ENCODE results near the gene FAM13C. TPM values are rescaled to one million over a fixed set of nuclear protein-coding genes. Genes with fewer than 3 reads are reported as not detected.

FAM13C gene
- total RNA-seq, 1 donor from 2014 or later = 10.7 TPM

DNA sequence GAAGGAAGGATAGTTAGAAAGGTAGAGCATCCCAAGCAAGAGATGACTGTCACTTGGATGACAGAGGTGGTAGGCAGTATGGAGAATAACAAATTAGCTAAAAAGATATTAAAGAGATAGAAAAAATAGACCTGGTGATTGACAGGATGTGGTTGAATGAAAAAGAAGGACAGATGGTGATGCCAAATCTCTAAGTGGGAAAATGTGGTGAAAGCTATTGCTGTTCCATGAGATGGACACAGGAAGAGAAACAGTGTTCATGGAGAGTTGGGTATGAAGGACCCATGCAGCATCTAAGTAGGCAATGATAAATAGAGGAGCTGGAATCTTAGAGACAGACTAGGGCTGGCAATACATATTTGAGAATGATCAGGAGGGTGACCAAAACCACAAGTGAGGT is 30.7 kb downstream of the FAM13C start:
- TF ChIP-seq, protein P1, sequence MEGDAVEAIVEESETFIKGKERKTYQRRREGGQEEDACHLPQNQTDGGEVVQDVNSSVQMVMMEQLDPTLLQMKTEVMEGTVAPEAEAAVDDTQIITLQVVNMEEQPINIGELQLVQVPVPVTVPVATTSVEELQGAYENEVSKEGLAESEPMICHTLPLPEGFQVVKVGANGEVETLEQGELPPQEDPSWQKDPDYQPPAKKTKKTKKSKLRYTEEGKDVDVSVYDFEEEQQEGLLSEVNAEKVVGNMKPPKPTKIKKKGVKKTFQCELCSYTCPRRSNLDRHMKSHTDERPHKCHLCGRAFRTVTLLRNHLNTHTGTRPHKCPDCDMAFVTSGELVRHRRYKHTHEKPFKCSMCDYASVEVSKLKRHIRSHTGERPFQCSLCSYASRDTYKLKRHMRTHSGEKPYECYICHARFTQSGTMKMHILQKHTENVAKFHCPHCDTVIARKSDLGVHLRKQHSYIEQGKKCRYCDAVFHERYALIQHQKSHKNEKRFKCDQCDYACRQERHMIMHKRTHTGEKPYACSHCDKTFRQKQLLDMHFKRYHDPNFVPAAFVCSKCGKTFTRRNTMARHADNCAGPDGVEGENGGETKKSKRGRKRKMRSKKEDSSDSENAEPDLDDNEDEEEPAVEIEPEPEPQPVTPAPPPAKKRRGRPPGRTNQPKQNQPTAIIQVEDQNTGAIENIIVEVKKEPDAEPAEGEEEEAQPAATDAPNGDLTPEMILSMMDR (IDR thresholded peaks at IDR 0.05) = no peak
- H3K4me1 ChIP-seq = peaks cover 0 to 30% of the 10 kb centered on the region in 2 donors
- no peak for DNase-seq (ENCODE audit: low spot score in 2 of 2)
- H3K36me3 ChIP-seq = no peaks in the 10 kb centered on the region
- H3K9me3 ChIP-seq = no peaks in the 10 kb centered on the region
- no peak overlapping the region for H3K4me3 ChIP-seq
- H3K27ac ChIP-seq = no peak overlapping the region
- H3K27me3 ChIP-seq = no peaks in the 10 kb centered on the region
- intact Hi-C loops (cut with DNase I) = loop anchor here (10.0 kb wide), 1 partner anchor 247 kb away; no protein-coding TSS in a partner anchor

DNA sequence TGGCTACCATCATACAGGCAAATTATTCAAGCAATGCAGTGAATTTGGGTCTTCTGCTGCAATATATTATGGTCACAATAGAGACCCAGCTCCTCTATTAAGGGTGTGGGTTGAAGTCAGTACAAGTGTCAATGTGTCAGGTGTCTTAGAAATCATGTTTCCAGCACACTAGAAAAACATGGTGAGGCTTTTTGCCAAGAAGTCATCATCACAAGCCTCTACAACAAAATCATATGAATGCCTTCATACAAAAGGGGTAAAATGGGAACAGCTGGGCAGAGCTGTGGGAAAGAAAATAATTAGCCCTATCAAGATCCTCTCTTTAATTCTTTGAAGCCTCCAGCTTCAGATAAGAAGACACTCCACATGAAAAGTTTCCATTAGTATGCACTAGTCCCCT is 37.2 kb downstream of the FAM13C start:
- Histone ChIP-seq H3K27me3 (no peaks in the 10 kb centered on the region), H3K4me3 (no peak overlapping the region), H3K9me3 (no peaks in the 10 kb centered on the region), H3K27ac (no peak overlapping the region), H3K36me3 (no peaks in the 10 kb centered on the region), H3K4me1 (peaks cover 4 to 36% of the 10 kb centered on the region in 2 donors)
- intact Hi-C loops (cut with DNase I) = no loop called here
- DNase-seq (ENCODE audit: low spot score in 2 of 2) = no peak
- TF ChIP-seq, protein P1 (IDR thresholded peaks at IDR 0.05) = no peak

DNA sequence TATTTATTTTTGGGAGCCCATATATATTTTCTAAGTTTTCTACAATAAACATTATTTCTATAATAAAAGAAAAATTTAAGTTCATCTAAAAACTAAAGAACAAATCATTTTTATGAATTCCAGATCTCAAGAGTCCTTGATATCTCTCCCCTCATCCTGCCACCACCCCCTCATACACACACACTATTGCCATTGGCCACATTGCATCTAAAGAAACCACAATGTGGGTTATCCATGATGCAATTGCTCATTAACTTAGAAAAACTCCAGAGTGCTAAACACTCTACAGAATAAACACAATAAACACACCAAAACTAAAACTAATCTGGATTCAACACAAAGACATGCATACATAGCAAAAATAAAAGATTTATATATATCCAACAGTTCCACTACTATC is 37.8 kb downstream of the FAM13C start:
- no peak for DNase-seq (ENCODE audit: low spot score in 2 of 2)
- H3K9me3 ChIP-seq = no peaks in the 10 kb centered on the region
- TF ChIP-seq, protein P1 (IDR thresholded peaks at IDR 0.05) = no peak
- H3K27me3 ChIP-seq = no peaks in the 10 kb centered on the region
- no peaks in the 10 kb centered on the region for H3K36me3 ChIP-seq
- intact Hi-C loops (cut with DNase I) = no loop called here
- H3K4me3 ChIP-seq = no peak overlapping the region
- H3K27ac ChIP-seq = no peak overlapping the region
- H3K4me1 ChIP-seq = peaks cover 4 to 33% of the 10 kb centered on the region in 2 donors

DNA sequence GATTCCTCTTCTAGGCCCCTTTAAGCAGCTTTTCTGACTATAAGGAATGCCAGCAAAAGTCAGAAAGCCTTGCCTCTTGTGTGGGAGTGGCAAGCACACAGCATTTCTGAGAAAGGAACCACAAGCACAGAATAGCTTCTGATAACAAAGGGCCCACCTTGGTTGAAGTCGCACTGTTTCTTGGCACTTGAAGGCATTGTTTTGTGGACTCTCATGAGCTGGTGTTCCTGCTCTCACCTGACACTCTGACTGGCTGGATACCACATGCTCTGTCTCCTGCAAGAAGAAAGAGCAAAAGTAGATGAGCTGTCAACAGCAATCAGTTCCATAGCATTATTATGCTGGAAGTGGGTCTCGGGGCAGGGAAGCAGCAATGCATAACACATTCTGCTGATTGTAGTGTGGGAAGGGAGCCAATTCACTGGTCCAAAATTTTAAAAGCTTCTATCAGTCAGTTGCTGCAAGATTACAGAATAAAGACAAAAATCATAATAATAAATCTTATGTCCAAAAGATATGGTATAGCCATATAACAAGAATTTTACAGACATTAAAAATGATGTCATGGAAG is 38.4 kb downstream of the FAM13C start:
- peaks cover 4 to 31% of the 10 kb centered on the region in 2 donors for H3K4me1 ChIP-seq
- no peak for DNase-seq (ENCODE audit: low spot score in 2 of 2)
- no peaks in the 10 kb centered on the region for H3K36me3 ChIP-seq
- no peaks in the 10 kb centered on the region for H3K27me3 ChIP-seq
- intact Hi-C loops (cut with DNase I) = no loop called here
- TF ChIP-seq, protein P1 (IDR thresholded peaks at IDR 0.05) = no peak
- H3K9me3 ChIP-seq = no peaks in the 10 kb centered on the region
- H3K4me3 ChIP-seq = no peak overlapping the region
- peak overlapping the region; percentile 7 to 42 for H3K27ac ChIP-seq

DNA sequence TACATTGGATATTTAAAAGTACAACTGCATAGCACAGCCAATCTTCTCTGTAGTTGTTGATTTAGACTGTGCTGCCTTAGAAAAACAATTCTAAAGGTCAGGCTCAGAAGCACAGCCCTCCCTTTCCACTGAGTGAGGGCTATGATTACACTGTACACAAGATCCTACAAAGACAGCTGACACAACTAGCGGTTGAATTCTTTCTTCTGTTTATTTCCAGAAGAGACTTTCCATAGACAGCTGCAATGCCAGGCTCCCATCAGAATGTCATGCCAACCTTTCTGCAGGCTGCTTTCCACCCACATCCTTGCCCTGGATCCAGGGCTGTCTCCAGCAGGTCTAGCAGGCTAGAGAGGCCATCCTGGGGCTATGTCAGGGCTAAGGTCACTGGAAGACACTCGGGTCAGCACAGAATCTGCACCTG is 39.3 kb downstream of the FAM13C start:
- peak overlapping the region in 1 of 2 donors; percentile 1 for H3K4me3 ChIP-seq
- no peaks in the 10 kb centered on the region for H3K36me3 ChIP-seq
- TF ChIP-seq, protein P1 (IDR thresholded peaks at IDR 0.05) = no peak
- DNase-seq (ENCODE audit: low spot score in 2 of 2) = no peak
- no peaks in the 10 kb centered on the region for H3K9me3 ChIP-seq
- H3K27ac ChIP-seq = peak overlapping the region; percentile 7 to 42
- peaks cover 4 to 22% of the 10 kb centered on the region in 2 donors for H3K4me1 ChIP-seq
- intact Hi-C loops (cut with DNase I) = no loop called here
- H3K27me3 ChIP-seq = no peaks in the 10 kb centered on the region

All from ascending aorta (tissue), 2 donors.